Body of pancreas (tissue), 4 donors: ENCODE measurements around the gene CPB1. TPM values are rescaled to one million over a fixed set of nuclear protein-coding genes. Genes with fewer than 3 reads are reported as not detected.

Experiments used
- ATAC-seq: fragments of 150-250 bp; one replicate; pipeline ENCODE4 v1.9.1; 2016
- DNase-seq, 4 donors: peaks; one replicate each; pipeline ENCODE4 v3.0.0-alpha.2; 2019
- H3K27ac ChIP-seq, 4 donors: fragments of 200-600 bp; sonication (generic); 1 replicate in 3 of 4; 2 replicates in 1 of 4; pipeline versions ENCODE4 v1.5.1 to v1.6.1; 2016 to 2019; ENCODE audit warnings: mild to moderate bottlenecking in 1 of 4, mixed read lengths in 1 of 4, moderate library complexity in 1 of 4
- H3K27me3 ChIP-seq, 2 donors: fragments of 200-600 bp; sonication (generic); one replicate each; pipeline ENCODE4 v1.6.0; 2016; ENCODE audit warnings: mild to moderate bottlenecking in 1 of 2
- H3K36me3 ChIP-seq, 2 donors: fragments of 200-600 bp; sonication (generic); replicated peaks in 1 of 2; 2 replicates each; pipeline ENCODE4 v1.5.1; 2016; ENCODE audit warnings: low read depth in 2 of 2; ENCODE audit not compliant: insufficient read depth in 1 of 2
- H3K4me1 ChIP-seq: fragments of 200-600 bp; sonication (generic); one replicate; pipeline ENCODE4 v1.6.0; 2016
- H3K4me3 ChIP-seq, 2 donors: fragments of 200-600 bp; sonication (generic); 1 replicate in 1 of 2; 2 replicates in 1 of 2; pipeline ENCODE4 v1.5.1; 2016 to 2019
- H3K9me3 ChIP-seq, 3 donors: fragments of 200-600 bp; sonication (generic); 1 replicate in 2 of 3; 2 replicates in 1 of 3; pipeline ENCODE4 v1.5.1; 2016
- CTCF ChIP-seq, 7 experiments: fragments of 450-650 bp in 4 of 7; fragments of 200-600 bp in 3 of 7; sonication (generic) in 3 of 7; IDR thresholded peaks; one replicate each; pipeline ENCODE4 v1.5.1; 2016 to 2019; ENCODE audit warnings: antibody characterized with exemption in 7 of 7
- POLR2A ChIP-seq, 3 donors: fragments of 450-650 bp; IDR thresholded peaks; one replicate each; pipeline ENCODE4 v1.6.1; 2016; ENCODE audit warnings: antibody characterized with exemption in 3 of 3, mild to moderate bottlenecking in 2 of 3
- WGBS, 2 donors: methylation state at CpG; one replicate each; pipeline ENCODE4 v1.1.5; 2017; 5-methylcytosine and 5-hydroxymethylcytosine counted together
- intact Hi-C: fragments of 100-400 bp; cut with DNase I; formaldehyde crosslinking; loops from one replicate; pipeline ENCODE4 v1.15.1; 2023
- total RNA-seq, 2 donors: library from RNA; depleted of rRNA; stranded (reverse); fragments of >200 nt; gene quantifications; one replicate each; pipeline ENCODE4 v1.1.0, GENCODE V29; 2016

Gene CPB1
- total RNA-seq, 2 donors from 2014 or later, result 8,425 to 24,571 TPM

- Histone ChIP-seq H3K4me1 (peaks cover 31% of the 10 kb centered on the region), H3K36me3 (no peaks in the 10 kb centered on the region), H3K4me3 (no peak overlapping the region), H3K27me3 (no peaks in the 10 kb centered on the region), H3K27ac (no peak overlapping the region), H3K9me3 (no peaks in the 10 kb centered on the region)
- TF ChIP-seq POLR2A (IDR thresholded peaks at IDR 0.05) (no peak), CTCF (IDR thresholded peaks at IDR 0.05) (no peak)
- DNase-seq (no peak), ATAC-seq (no peak)
- intact Hi-C loops, result no loop called here
Measured at GRCh38 chr3:148884261-148884660, 56.6 kb downstream of the CPB1 start.

GRCh38 chr3:148889828-148890227 is 62.2 kb downstream of the CPB1 start:
- no peaks in the 10 kb centered on the region for H3K27me3 ChIP-seq
- 74 to 80% methylated on average over 2 of the region's 2 CpGs for WGBS, 2 donors
- no peaks in the 10 kb centered on the region for H3K9me3 ChIP-seq
- no peak for ATAC-seq
- no peak overlapping the region for H3K4me3 ChIP-seq
- no peaks in the 10 kb centered on the region for H3K36me3 ChIP-seq
- intact Hi-C loops, result no loop called here
- no peak for DNase-seq
- H3K4me1 ChIP-seq, result no peaks in the 10 kb centered on the region
- no peak overlapping the region for H3K27ac ChIP-seq
- no peak for TF ChIP-seq CTCF (IDR thresholded peaks at IDR 0.05)
- no peak for TF ChIP-seq POLR2A (IDR thresholded peaks at IDR 0.05)

- H3K36me3 ChIP-seq, result no peaks in the 10 kb centered on the region
- DNase-seq, result no peak
- no peak for ATAC-seq
- no peaks in the 10 kb centered on the region for H3K9me3 ChIP-seq
- TF ChIP-seq POLR2A (IDR thresholded peaks at IDR 0.05), result no peak
- TF ChIP-seq CTCF (IDR thresholded peaks at IDR 0.05), result no peak
- H3K4me1 ChIP-seq, result no peaks in the 10 kb centered on the region
- no peak overlapping the region for H3K4me3 ChIP-seq
- H3K27me3 ChIP-seq, result no peaks in the 10 kb centered on the region
- 65 to 70% methylated on average over 3 of the region's 3 CpGs for WGBS, 2 donors
- intact Hi-C loops, result no loop called here
- H3K27ac ChIP-seq, result no peak overlapping the region
Measured at GRCh38 chr3:148896062-148896461, 68.5 kb downstream of the CPB1 start.

GRCh38 chr3:148901987-148902791 is 74.6 kb downstream of the CPB1 start:
- 82 to 84% methylated on average over 4 of the region's 4 CpGs for WGBS, 2 donors

More at GRCh38 chr3:148901987-148902791, 74.6 kb downstream of the CPB1 start:
- no peaks in the 10 kb centered on the region for H3K4me1 ChIP-seq
- H3K36me3 ChIP-seq, result no peaks in the 10 kb centered on the region
- H3K27me3 ChIP-seq, result no peaks in the 10 kb centered on the region
- TF ChIP-seq CTCF (IDR thresholded peaks at IDR 0.05), result no peak
- TF ChIP-seq POLR2A (IDR thresholded peaks at IDR 0.05), result no peak
- intact Hi-C loops, result no loop called here
- no peak overlapping the region for H3K27ac ChIP-seq
- H3K4me3 ChIP-seq, result no peak overlapping the region
- H3K9me3 ChIP-seq, result no peaks in the 10 kb centered on the region
- ATAC-seq (no peak), DNase-seq (no peak)
